BJ (cell line): ENCODE measurements around the gene CR1L. TPM values are rescaled to one million over a fixed set of nuclear protein-coding genes. Genes with fewer than 3 reads are reported as not detected.
"Not testable (repeated sequence)": the region's sequence is repeated elsewhere in the genome, so short reads cannot be mapped to it uniquely, and the experiment has no call there.

Experiments used
- CTCF ChIA-PET: fragments of 350-600 bp; formaldehyde crosslinking; extraction: SDS; loops from one replicate; lab custom pipeline; 2021; ENCODE audit warnings: antibody characterized with exemption, inconsistent platforms; lab: Yijun Ruan, JAX
- POLR2A ChIA-PET: fragments of 300-600 bp; sonication (Branson Sonifier 250); formaldehyde crosslinking; extraction: SDS; loops from one replicate; lab custom pipeline; 2021; ENCODE audit warnings: antibody characterized with exemption; lab: Charles Lee
- DNase-seq: peaks from one replicate; pipeline ENCODE4 v3.0.0-alpha.2; 2011; ENCODE audit warnings: low read depth
- H3K27me3 ChIP-seq: 2 replicates; pipeline ENCODE4 v1.6.0; 2011; ENCODE audit warnings: low read length; ENCODE audit not compliant: control insufficient read depth, insufficient read depth
- H3K36me3 ChIP-seq: 2 replicates; pipeline ENCODE4 v1.5.1; 2011; ENCODE audit warnings: low read length; ENCODE audit not compliant: control insufficient read depth, insufficient read depth
- H3K4me3 ChIP-seq: 2 replicates; pipeline ENCODE4 v1.5.1; 2011; ENCODE audit warnings: low read depth, mild to moderate bottlenecking, control low read depth, low read length
- polyA plus RNA-seq: library from polyadenylated mRNA; depleted of rRNA; stranded (reverse); fragments of >200 nt; gene quantifications from 2 replicates; pipeline ENCODE4 v1.2.3, GENCODE V29; 2011
- TF ChIP-seq, protein P1 (sequence below): IDR thresholded peaks from 2 replicates; pipeline ENCODE4 v1.5.1; 2011; ENCODE audit warnings: low read depth, mild to moderate bottlenecking, control low read depth, inconsistent platforms, low read length, moderate library complexity; ENCODE audit not compliant: insufficient read depth

The CR1L gene
- polyA plus RNA-seq, 1 experiment: not detected

DNA sequence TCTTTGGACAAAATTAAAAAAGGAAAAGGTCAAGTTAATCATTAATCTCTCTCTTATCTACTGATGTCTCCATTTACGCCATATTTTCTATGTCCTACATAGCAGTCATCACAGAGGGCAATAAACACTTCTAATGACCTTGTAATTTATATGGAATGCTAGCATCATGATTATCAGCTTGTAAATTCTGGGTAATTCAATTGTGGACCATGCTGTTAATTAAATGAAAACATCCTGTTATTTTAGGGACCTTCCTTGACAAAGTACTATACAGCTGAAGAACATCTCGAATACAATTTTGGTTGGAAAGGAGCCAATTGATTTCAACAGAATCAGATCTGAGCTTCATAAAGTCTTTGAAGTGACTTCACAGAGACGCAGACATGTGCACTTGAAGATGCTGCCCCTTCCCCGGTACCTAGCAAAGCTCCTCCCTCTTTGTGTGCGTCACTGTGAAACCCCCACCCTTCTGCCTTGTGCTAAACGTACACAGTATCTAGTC lies 93.3 kb downstream of the CR1L start:
- H3K27me3 ChIP-seq, H3K4me3 ChIP-seq, POLR2A ChIA-PET, CTCF ChIA-PET, DNase-seq, H3K36me3 ChIP-seq: not testable (repeated sequence)

- no peak overlapping the region for H3K4me3 ChIP-seq
- ChIA-PET POLR2A (no interaction called here), CTCF (no interaction called here)
- TF ChIP-seq, protein P1, sequence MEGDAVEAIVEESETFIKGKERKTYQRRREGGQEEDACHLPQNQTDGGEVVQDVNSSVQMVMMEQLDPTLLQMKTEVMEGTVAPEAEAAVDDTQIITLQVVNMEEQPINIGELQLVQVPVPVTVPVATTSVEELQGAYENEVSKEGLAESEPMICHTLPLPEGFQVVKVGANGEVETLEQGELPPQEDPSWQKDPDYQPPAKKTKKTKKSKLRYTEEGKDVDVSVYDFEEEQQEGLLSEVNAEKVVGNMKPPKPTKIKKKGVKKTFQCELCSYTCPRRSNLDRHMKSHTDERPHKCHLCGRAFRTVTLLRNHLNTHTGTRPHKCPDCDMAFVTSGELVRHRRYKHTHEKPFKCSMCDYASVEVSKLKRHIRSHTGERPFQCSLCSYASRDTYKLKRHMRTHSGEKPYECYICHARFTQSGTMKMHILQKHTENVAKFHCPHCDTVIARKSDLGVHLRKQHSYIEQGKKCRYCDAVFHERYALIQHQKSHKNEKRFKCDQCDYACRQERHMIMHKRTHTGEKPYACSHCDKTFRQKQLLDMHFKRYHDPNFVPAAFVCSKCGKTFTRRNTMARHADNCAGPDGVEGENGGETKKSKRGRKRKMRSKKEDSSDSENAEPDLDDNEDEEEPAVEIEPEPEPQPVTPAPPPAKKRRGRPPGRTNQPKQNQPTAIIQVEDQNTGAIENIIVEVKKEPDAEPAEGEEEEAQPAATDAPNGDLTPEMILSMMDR: no peak
- no peak for DNase-seq
- no peaks in the 10 kb centered on the region for H3K27me3 ChIP-seq
- no peaks in the 10 kb centered on the region for H3K36me3 ChIP-seq
Measured at GRCh38 chr1:207740207-207740606, 95.3 kb downstream of the CR1L start.

GRCh38 chr1:207742850-207743555 lies 98.1 kb downstream of the CR1L start:
- Histone ChIP-seq H3K4me3 (no peak overlapping the region), H3K36me3 (no peaks in the 10 kb centered on the region), H3K27me3 (no peaks in the 10 kb centered on the region)
- DNase-seq: no peak
- TF ChIP-seq, protein P1: no peak
- POLR2A ChIA-PET: no interaction called here
- CTCF ChIA-PET: interaction anchor here (1.4 kb wide), 1 partner anchor 17 kb away, joined by 4 read pairs; no protein-coding TSS in a partner anchor

- no peak for DNase-seq
- H3K27me3 ChIP-seq: no peaks in the 10 kb centered on the region
- no peaks in the 10 kb centered on the region for H3K36me3 ChIP-seq
- ChIA-PET POLR2A (no interaction called here), CTCF (interaction anchor here (1.3 to 1.4 kb wide), 2 partner anchors 18 to 45 kb away, joined by 4 read pairs; no protein-coding TSS in a partner anchor)
- TF ChIP-seq, protein P1: no peak
- no peak overlapping the region for H3K4me3 ChIP-seq
Measured at GRCh38 chr1:207744000-207744534, 99.1 kb downstream of the CR1L start.

GRCh38 chr1:207745285-207745684 lies 100.4 kb downstream of the CR1L start:
- POLR2A ChIA-PET: no interaction called here
- DNase-seq: no peak
- TF ChIP-seq, protein P1: no peak
- Histone ChIP-seq H3K4me3 (no peak overlapping the region), H3K27me3 (no peaks in the 10 kb centered on the region), H3K36me3 (no peaks in the 10 kb centered on the region)
- CTCF ChIA-PET: interaction anchor here (1.3 kb wide), 1 partner anchor 46 kb away, joined by 4 read pairs; no protein-coding TSS in a partner anchor
